HepG2 (cell line): ENCODE measurements around the gene ROMO1. TPM values are rescaled to one million over a fixed set of nuclear protein-coding genes. Genes with fewer than 3 reads are reported as not detected.

ENCODE experiments used
- ATAC-seq: fragments of 200-7000 bp; cut with Tn5 transposase; 3 replicates; pipeline ENCODE4 v1.9.1; 2020; ENCODE audit warnings: mild to moderate bottlenecking, moderate library complexity
- BruUV-seq: library from RNA; stranded (reverse); fragments of 400-500 nt; replicated peaks from 2 replicates; lab custom pipeline; 2021; lab: Mats Ljungman, UMichigan
- CTCF ChIA-PET: fragments of 300-600 bp; formaldehyde crosslinking; extraction: SDS; loops from one replicate; lab custom pipeline; 2021; ENCODE audit warnings: low total read pairs, inconsistent platforms, low intra/inter-chr PET ratio; lab: Yijun Ruan, JAX
- POLR2A ChIA-PET: fragments of 350-600 bp; sonication (Branson Sonifier 250); formaldehyde crosslinking; loops from one replicate; lab custom pipeline; 2020; ENCODE audit warnings: antibody characterized with exemption, inconsistent platforms; lab: Yijun Ruan, JAX
- DNase-seq: peaks from one replicate; pipeline ENCODE4 v3.0.0-alpha.2; 2015; ENCODE audit warnings: low spot score
- FAIRE-seq: peaks from 3 replicates; lab custom pipeline; 2011; peaks lifted over from hg19 to GRCh38; lab: Jason Lieb, UNC
- H2AFZ ChIP-seq: one replicate; pipeline ENCODE4 v1.6.1; 2011; ENCODE audit warnings: low read length, inconsistent platforms
- H3K27ac ChIP-seq: fragments of 300-600 bp; 3 replicates; pipeline ENCODE4 v1.8.0; 2011; ENCODE audit warnings: mixed run types, mild to moderate bottlenecking, mixed read lengths, low read length, inconsistent platforms; ENCODE audit not compliant: insufficient read depth; ENCODE audit errors: extremely low read length
- H3K27me3 ChIP-seq, 2 experiments: fragments of 200-600 bp in 1 of 2; 2 replicates in 1 of 2; 3 replicates in 1 of 2; pipeline versions ENCODE4 v1.6.0 to v1.8.0; 2011; ENCODE audit warnings: low read length in 2 of 2, mild to moderate bottlenecking in 2 of 2, moderate library complexity in 2 of 2, inconsistent platforms in 1 of 2; ENCODE audit not compliant: insufficient read depth in 2 of 2, control insufficient read depth in 1 of 2
- H3K36me3 ChIP-seq, 2 experiments: fragments of 200-600 bp in 1 of 2; replicated peaks in 1 of 2; 2 replicates in 1 of 2; 3 replicates in 1 of 2; pipeline versions ENCODE4 v1.5.1 to v1.8.0; 2011; ENCODE audit warnings: low read length in 2 of 2, inconsistent platforms in 1 of 2; ENCODE audit not compliant: insufficient read depth in 2 of 2, control insufficient read depth in 1 of 2
- H3K4me1 ChIP-seq: 2 replicates; pipeline ENCODE4 v1.5.1; 2012; ENCODE audit warnings: low read length, inconsistent platforms; ENCODE audit not compliant: insufficient read depth
- H3K4me2 ChIP-seq: 2 replicates; pipeline ENCODE4 v1.6.0; 2011; ENCODE audit warnings: low read depth, low read length, inconsistent platforms
- H3K4me3 ChIP-seq, 3 experiments: fragments of 200-600 bp in 1 of 3; sonication (generic), shearing (Covaris generic) in 1 of 3; replicated peaks in 1 of 3; 2 replicates each; pipeline ENCODE4 v1.5.1; 2011 to 2016; ENCODE audit warnings: low read length in 3 of 3, inconsistent platforms in 2 of 3, low read depth in 2 of 3, mild to moderate bottlenecking in 2 of 3, control low read depth in 1 of 3, mixed read lengths in 1 of 3; ENCODE audit not compliant: insufficient read depth in 1 of 3
- H3K79me2 ChIP-seq: one replicate; pipeline ENCODE4 v1.6.1; 2011; ENCODE audit warnings: low read length, inconsistent platforms; ENCODE audit not compliant: insufficient read depth
- H3K9ac ChIP-seq: 2 replicates; pipeline ENCODE4 v1.6.0; 2011; ENCODE audit warnings: mild to moderate bottlenecking, low read depth, low read length, inconsistent platforms; ENCODE audit not compliant: insufficient read depth
- H3K9me3 ChIP-seq: 2 replicates; pipeline ENCODE4 v1.5.1; 2012; ENCODE audit warnings: mild to moderate bottlenecking, low read length
- H4K20me1 ChIP-seq: 2 replicates; pipeline ENCODE4 v1.6.0; 2011; ENCODE audit warnings: inconsistent platforms, mild to moderate bottlenecking, low read length, moderate library complexity; ENCODE audit not compliant: insufficient read depth
- ATF1 ChIP-seq: IDR thresholded peaks from 2 replicates; pipeline ENCODE4 v1.6.1; 2016; ENCODE audit warnings: mild to moderate bottlenecking, control low read depth
- MBD4 ChIP-seq: IDR thresholded peaks from 2 replicates; pipeline ENCODE4 v1.6.1; 2012; ENCODE audit warnings: low read length, inconsistent platforms, borderline replicate concordance
- MEF2D ChIP-seq: sonication (generic); formaldehyde crosslinking; IDR thresholded peaks from 2 replicates; pipeline ENCODE4 v1.5.1; 2020; ENCODE audit warnings: mild to moderate bottlenecking, missing genetic modification reagents
- NCOA2 ChIP-seq: sonication (generic); formaldehyde crosslinking; IDR thresholded peaks from 2 replicates; pipeline ENCODE4 v1.8.0; 2022; ENCODE audit warnings: inconsistent platforms
- PRDM4 ChIP-seq: sonication (generic); formaldehyde crosslinking; IDR thresholded peaks from 2 replicates; pipeline ENCODE4 v1.9.0; 2021; ENCODE audit warnings: missing genetic modification reagents, borderline replicate concordance
- SOX13 ChIP-seq, 3 experiments: fragments of 450-650 bp in 1 of 3; sonication (generic) in 1 of 3; formaldehyde crosslinking in 1 of 3; IDR thresholded peaks in 2 of 3; conservative IDR thresholded peaks in 1 of 3; 2 replicates each; pipeline versions ENCODE4 v1.5.0 to v1.6.1; 2016 to 2020; ENCODE audit warnings: antibody characterized with exemption in 1 of 3, mild to moderate bottlenecking in 1 of 3, missing compliant biosample characterization in 1 of 3, missing genetic modification reagents in 1 of 3, moderate library complexity in 1 of 3
- TEF ChIP-seq: sonication (generic); formaldehyde crosslinking; IDR thresholded peaks from 2 replicates; pipeline ENCODE4 v1.5.0; 2020; ENCODE audit warnings: missing genetic modification reagents
- ZFP41 ChIP-seq: sonication (generic); formaldehyde crosslinking; IDR thresholded peaks from 2 replicates; pipeline ENCODE4 v1.4.0; 2020; ENCODE audit warnings: mild to moderate bottlenecking, missing genetic modification reagents, borderline replicate concordance
- ZNF256 ChIP-seq: sonication (generic); formaldehyde crosslinking; conservative IDR thresholded peaks from 2 replicates; pipeline ENCODE4 v1.4.0; 2020; ENCODE audit warnings: missing genetic modification reagents
- ZNF513 ChIP-seq: sonication (generic); formaldehyde crosslinking; conservative IDR thresholded peaks from 2 replicates; pipeline ENCODE4 v1.5.0; 2020; ENCODE audit warnings: missing genetic modification reagents
- WGBS: methylation state at CpG from one replicate; pipeline ENCODE4 v1.1.6; 2017; ENCODE audit warnings: low lambda C conversion rate; 5-methylcytosine and 5-hydroxymethylcytosine counted together
- in situ Hi-C: cut with HindIII; loops from 2 replicates; pipeline ENCODE4 v1.10.0; 2017; ENCODE audit warnings: low pct_unique_long_range_greater_than_20kb; ENCODE audit not compliant: extremely low pct_ligation_motif_present
- intact Hi-C: fragments of 100-400 bp; cut with micrococcal nuclease; formaldehyde crosslinking; loops from one replicate; pipeline ENCODE4 v1.10.0; 2022; ENCODE audit not compliant: unreplicated experiment
- polyA plus RNA-seq, 8 experiments: library from polyadenylated mRNA; depleted of rRNA in 3 of 8; stranded (reverse) in 7 of 8; unstranded in 1 of 8; fragments of >200 nt; fragmentation: Illumina TruSeq in 4 of 8; extraction: Trizol in 4 of 8; gene quantifications; 2 replicates each; pipeline versions ENCODE4 v1.2.1 to v1.2.3, GENCODE V29; 2011 to 2016; ENCODE audit warnings: low read depth in 4 of 8, missing spikeins in 1 of 8, mixed read lengths in 1 of 8; ENCODE audit not compliant: insufficient read depth in 1 of 8
- total RNA-seq, 5 experiments: library from RNA; depleted of rRNA; stranded (reverse); fragments of >200 nt; fragmentation: Illumina TruSeq; extraction: Trizol; gene quantifications; 2 replicates each; pipeline ENCODE4 v1.2.3, GENCODE V29; 2016; ENCODE audit warnings: low read depth in 1 of 5
- TF ChIP-seq, protein P1 (sequence below): IDR thresholded peaks from 2 replicates; pipeline ENCODE4 v1.6.1; 2012; ENCODE audit warnings: low read depth, low read length, improper control_type of control experiment
- TF ChIP-seq, protein P2 (sequence below): sonication (generic); formaldehyde crosslinking; IDR thresholded peaks from 2 replicates; pipeline ENCODE4 v1.5.0; 2020; ENCODE audit warnings: mild to moderate bottlenecking, missing genetic modification reagents

The ROMO1 gene
- total and polyA plus RNA-seq, 2 of the 13 experiments (the other 11 are each of a cell fraction or from before 2014, with no cell fraction given) = 636 to 755 TPM

GRCh38 chr20:35704514-35705261 lies 5.5 kb downstream of the ROMO1 start:
- POLR2A ChIA-PET = interaction anchor here (1.2 to 23.6 kb wide), 7 partner anchors 8 to 88 kb away, joined by 3 to 319 read pairs (median 21); partner anchors contain the start of genes RBM39 and SPAG4
- TF ChIP-seq NCOA2 (CRISPR knock-in tag) = 0 out of 2 replicates have a peak, but pooled peaks have one; percentile 15
- TF ChIP-seq, protein P1, sequence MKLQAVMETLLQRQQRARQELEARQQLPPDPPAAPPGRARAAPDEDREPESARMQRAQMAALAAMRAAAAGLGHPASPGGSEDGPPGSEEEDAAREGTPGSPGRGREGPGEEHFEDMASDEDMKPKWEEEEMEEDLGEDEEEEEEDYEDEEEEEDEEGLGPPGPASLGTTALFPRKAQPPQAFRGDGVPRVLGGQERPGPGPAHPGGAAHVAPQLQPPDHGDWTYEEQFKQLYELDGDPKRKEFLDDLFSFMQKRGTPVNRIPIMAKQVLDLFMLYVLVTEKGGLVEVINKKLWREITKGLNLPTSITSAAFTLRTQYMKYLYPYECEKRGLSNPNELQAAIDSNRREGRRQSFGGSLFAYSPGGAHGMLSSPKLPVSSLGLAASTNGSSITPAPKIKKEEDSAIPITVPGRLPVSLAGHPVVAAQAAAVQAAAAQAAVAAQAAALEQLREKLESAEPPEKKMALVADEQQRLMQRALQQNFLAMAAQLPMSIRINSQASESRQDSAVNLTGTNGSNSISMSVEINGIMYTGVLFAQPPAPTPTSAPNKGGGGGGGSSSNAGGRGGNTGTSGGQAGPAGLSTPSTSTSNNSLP = no peak
- no peak for TF ChIP-seq TEF (CRISPR knock-in tag)
- TF ChIP-seq SOX13 (IDR thresholded peaks at IDR 0.05) = no peak
- peak in 1 of 2 experiments; percentile 89; a peak in 1 of 4 replicates for TF ChIP-seq SOX13 (CRISPR knock-in tag; conservative IDR thresholded peaks at IDR 0.05 in 1 of 2, IDR thresholded peaks at IDR 0.05 in 1 of 2)
- TF ChIP-seq ZNF513 (CRISPR knock-in tag) = no peak
- no peak for TF ChIP-seq PRDM4
- TF ChIP-seq ATF1 (CRISPR knock-in tag) = no peak
- TF ChIP-seq ZFP41 = no peak
- no peak for TF ChIP-seq MEF2D (CRISPR knock-in tag)
- TF ChIP-seq, protein P2, sequence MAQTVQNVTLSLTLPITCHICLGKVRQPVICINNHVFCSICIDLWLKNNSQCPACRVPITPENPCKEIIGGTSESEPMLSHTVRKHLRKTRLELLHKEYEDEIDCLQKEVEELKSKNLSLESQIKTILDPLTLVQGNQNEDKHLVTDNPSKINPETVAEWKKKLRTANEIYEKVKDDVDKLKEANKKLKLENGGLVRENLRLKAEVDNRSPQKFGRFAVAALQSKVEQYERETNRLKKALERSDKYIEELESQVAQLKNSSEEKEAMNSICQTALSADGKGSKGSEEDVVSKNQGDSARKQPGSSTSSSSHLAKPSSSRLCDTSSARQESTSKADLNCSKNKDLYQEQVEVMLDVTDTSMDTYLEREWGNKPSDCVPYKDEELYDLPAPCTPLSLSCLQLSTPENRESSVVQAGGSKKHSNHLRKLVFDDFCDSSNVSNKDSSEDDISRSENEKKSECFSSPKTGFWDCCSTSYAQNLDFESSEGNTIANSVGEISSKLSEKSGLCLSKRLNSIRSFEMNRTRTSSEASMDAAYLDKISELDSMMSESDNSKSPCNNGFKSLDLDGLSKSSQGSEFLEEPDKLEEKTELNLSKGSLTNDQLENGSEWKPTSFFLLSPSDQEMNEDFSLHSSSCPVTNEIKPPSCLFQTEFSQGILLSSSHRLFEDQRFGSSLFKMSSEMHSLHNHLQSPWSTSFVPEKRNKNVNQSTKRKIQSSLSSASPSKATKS (CRISPR knock-in tag) = 0 out of 2 replicates have a peak, but pooled peaks have one; percentile 12
- TF ChIP-seq MBD4 = no peak
- TF ChIP-seq ZNF256 (CRISPR knock-in tag) = no peak

More at GRCh38 chr20:35704514-35705261, 5.5 kb downstream of the ROMO1 start:
- peaks cover 72% of the 10 kb centered on the region for H4K20me1 ChIP-seq
- peaks cover 27 to 70% of the 10 kb centered on the region in 2 experiments for H3K36me3 ChIP-seq
- H3K27ac ChIP-seq = no peak overlapping the region
- no TSS peak for BruUV-seq
- no peak for ATAC-seq
- no peaks in the 10 kb centered on the region for H3K9me3 ChIP-seq
- no peak for FAIRE-seq
- no peak overlapping the region for H3K4me3 ChIP-seq
- H3K79me2 ChIP-seq = peaks cover 36% of the 10 kb centered on the region
- 96% methylated on average over 5 of the region's 5 CpGs for WGBS
- no peak overlapping the region for H3K9ac ChIP-seq
- H3K4me2 ChIP-seq = no peak overlapping the region
- peaks cover 15% of the 10 kb centered on the region for H3K4me1 ChIP-seq
- H3K27me3 ChIP-seq = no peaks in the 10 kb centered on the region; a peak in 1 of 5 replicates
- DNase-seq = no peak
- CTCF ChIA-PET = no interaction called here
- intact Hi-C loops (no loop called here), in situ Hi-C loops (no loop called here)
- no peak overlapping the region for H2AFZ ChIP-seq
